Measurements from ENCODE around the gene GEMIN2.
"Not testable (repeated sequence)": the region's sequence is repeated elsewhere in the genome, so short reads cannot be mapped to it uniquely, and the experiment has no call there.

DNA sequence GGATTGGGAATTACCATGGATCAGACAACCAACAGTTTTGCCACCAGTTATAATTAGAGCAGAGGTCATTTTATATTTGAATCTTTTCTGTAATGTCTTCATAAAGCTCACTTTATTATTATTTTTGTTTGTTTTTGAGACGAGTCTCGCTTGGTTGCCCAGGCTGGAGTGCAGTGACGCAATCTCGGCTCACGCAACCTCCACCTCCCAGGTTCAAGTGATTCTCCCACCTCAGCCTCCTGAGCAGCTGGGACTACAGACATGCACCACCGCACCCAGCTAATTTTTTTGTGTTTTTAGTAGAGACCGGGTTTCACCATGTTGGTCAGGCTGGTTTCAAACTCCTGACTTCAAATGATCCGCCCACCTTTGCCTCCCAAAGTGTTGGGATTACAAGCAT, 23.7 kb downstream of the GEMIN2 start:
- TF ChIP-seq FOXM1 (IDR thresholded peaks at IDR 0.05; ENCODE audit: borderline replicate concordance, low read depth); EP300 (IDR thresholded peaks at IDR 0.05; ENCODE audit: borderline replicate concordance); NFIC (IDR thresholded peaks at IDR 0.05); TEAD4 (IDR thresholded peaks at IDR 0.05); RAD21 (IDR thresholded peaks at IDR 0.05; ENCODE audit: low read depth); YY1 (IDR thresholded peaks at IDR 0.05; ENCODE audit: low read depth); TCF12 (IDR thresholded peaks at IDR 0.05; ENCODE audit: low read depth): not testable (repeated sequence)
- TF ChIP-seq, protein P1, sequence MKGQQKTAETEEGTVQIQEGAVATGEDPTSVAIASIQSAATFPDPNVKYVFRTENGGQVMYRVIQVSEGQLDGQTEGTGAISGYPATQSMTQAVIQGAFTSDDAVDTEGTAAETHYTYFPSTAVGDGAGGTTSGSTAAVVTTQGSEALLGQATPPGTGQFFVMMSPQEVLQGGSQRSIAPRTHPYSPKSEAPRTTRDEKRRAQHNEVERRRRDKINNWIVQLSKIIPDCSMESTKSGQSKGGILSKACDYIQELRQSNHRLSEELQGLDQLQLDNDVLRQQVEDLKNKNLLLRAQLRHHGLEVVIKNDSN (IDR thresholded peaks at IDR 0.05): not testable (repeated sequence)
- TF ChIP-seq, protein P2, sequence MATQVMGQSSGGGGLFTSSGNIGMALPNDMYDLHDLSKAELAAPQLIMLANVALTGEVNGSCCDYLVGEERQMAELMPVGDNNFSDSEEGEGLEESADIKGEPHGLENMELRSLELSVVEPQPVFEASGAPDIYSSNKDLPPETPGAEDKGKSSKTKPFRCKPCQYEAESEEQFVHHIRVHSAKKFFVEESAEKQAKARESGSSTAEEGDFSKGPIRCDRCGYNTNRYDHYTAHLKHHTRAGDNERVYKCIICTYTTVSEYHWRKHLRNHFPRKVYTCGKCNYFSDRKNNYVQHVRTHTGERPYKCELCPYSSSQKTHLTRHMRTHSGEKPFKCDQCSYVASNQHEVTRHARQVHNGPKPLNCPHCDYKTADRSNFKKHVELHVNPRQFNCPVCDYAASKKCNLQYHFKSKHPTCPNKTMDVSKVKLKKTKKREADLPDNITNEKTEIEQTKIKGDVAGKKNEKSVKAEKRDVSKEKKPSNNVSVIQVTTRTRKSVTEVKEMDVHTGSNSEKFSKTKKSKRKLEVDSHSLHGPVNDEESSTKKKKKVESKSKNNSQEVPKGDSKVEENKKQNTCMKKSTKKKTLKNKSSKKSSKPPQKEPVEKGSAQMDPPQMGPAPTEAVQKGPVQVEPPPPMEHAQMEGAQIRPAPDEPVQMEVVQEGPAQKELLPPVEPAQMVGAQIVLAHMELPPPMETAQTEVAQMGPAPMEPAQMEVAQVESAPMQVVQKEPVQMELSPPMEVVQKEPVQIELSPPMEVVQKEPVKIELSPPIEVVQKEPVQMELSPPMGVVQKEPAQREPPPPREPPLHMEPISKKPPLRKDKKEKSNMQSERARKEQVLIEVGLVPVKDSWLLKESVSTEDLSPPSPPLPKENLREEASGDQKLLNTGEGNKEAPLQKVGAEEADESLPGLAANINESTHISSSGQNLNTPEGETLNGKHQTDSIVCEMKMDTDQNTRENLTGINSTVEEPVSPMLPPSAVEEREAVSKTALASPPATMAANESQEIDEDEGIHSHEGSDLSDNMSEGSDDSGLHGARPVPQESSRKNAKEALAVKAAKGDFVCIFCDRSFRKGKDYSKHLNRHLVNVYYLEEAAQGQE (IDR thresholded peaks at IDR 0.05; ENCODE audit: low read depth): not testable (repeated sequence)
- TF ChIP-seq, protein P3, sequence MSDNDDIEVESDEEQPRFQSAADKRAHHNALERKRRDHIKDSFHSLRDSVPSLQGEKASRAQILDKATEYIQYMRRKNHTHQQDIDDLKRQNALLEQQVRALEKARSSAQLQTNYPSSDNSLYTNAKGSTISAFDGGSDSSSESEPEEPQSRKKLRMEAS (IDR thresholded peaks at IDR 0.05): not testable (repeated sequence)
- 0 out of 2 replicates have a peak, but pooled peaks have one; percentile 62 for TF ChIP-seq CEBPB (IDR thresholded peaks at IDR 0.05)

Measured in Ishikawa (cell line).